Smooth muscle cell (in vitro differentiated cells): ENCODE results near the gene COL4A4. TPM values are rescaled to one million over a fixed set of nuclear protein-coding genes. Genes with fewer than 3 reads are reported as not detected.

ENCODE experiments used
- DNase-seq: peaks from one replicate; lab custom pipeline; 2025; ENCODE audit not compliant: unreplicated experiment; lab: John Stamatoyannopoulos, UW
- H2AFZ ChIP-seq: fragments of 200-600 bp; sonication (generic); 2 replicates; pipeline ENCODE4 v1.6.0; 2016; ENCODE audit warnings: antibody characterized with exemption, low read depth, mild to moderate bottlenecking
- H3F3A ChIP-seq: fragments of 200-600 bp; sonication (generic); 2 replicates; pipeline ENCODE4 v1.6.0; 2017; ENCODE audit warnings: antibody characterized with exemption, low read depth
- H3K27ac ChIP-seq: fragments of 200-600 bp; sonication (generic); 2 replicates; pipeline ENCODE4 v1.5.1; 2016; ENCODE audit warnings: low read depth, mild to moderate bottlenecking
- H3K27me3 ChIP-seq: fragments of 200-600 bp; sonication (generic); 2 replicates; pipeline ENCODE4 v1.6.1; 2016; ENCODE audit warnings: low read depth, mild to moderate bottlenecking
- H3K36me3 ChIP-seq: fragments of 200-600 bp; sonication (generic); 2 replicates; pipeline ENCODE4 v1.5.1; 2016; ENCODE audit warnings: low read depth
- H3K4me1 ChIP-seq: fragments of 200-600 bp; sonication (generic); 2 replicates; pipeline ENCODE4 v1.5.1; 2016; ENCODE audit warnings: low read depth
- H3K4me2 ChIP-seq: fragments of 200-600 bp; sonication (generic); 2 replicates; pipeline ENCODE4 v1.6.0; 2016; ENCODE audit warnings: mild to moderate bottlenecking
- H3K4me3 ChIP-seq: fragments of 200-600 bp; sonication (generic); 2 replicates; pipeline ENCODE4 v1.5.1; 2016; ENCODE audit warnings: mild to moderate bottlenecking
- H3K79me2 ChIP-seq: fragments of 200-600 bp; sonication (generic); 2 replicates; pipeline ENCODE4 v1.6.0; 2016; ENCODE audit warnings: low read depth, mild to moderate bottlenecking
- H3K9ac ChIP-seq: fragments of 200-600 bp; sonication (generic); 2 replicates; pipeline ENCODE4 v1.6.0; 2016; ENCODE audit warnings: low read depth
- H3K9me3 ChIP-seq: fragments of 200-600 bp; sonication (generic); replicated peaks from 2 replicates; pipeline ENCODE4 v1.5.1; 2016; ENCODE audit warnings: low read depth
- H4K20me1 ChIP-seq: fragments of 200-600 bp; sonication (generic); 2 replicates; pipeline ENCODE4 v1.6.0; 2016; ENCODE audit warnings: low read depth
- CTCF ChIP-seq: fragments of 200-600 bp; sonication (generic); IDR thresholded peaks from 2 replicates; pipeline ENCODE4 v1.5.1; 2017; ENCODE audit warnings: borderline replicate concordance, mild to moderate bottlenecking, antibody characterized with exemption; ENCODE audit not compliant: insufficient read depth, poor library complexity, severe bottlenecking
- WGBS: methylation state at CpG from one replicate; pipeline ENCODE4 v1.1.7; 2016; ENCODE audit warnings: low lambda C conversion rate; 5-methylcytosine and 5-hydroxymethylcytosine counted together
- polyA plus RNA-seq: library from polyadenylated mRNA; unstranded; fragments of >200 nt; fragmentation: Nextera tagmentation; extraction: Ambion mirVana; gene quantifications from 2 replicates; pipeline ENCODE4 v1.2.1, GENCODE V29; 2016
- total RNA-seq: library from RNA; depleted of rRNA; stranded (reverse); fragments of >200 nt; gene quantifications from 2 replicates; pipeline ENCODE4 v1.2.3, GENCODE V29; 2014

Gene COL4A4
- total and polyA plus RNA-seq, 2 experiments from 2014 or later, result under 0.01 to 0.05 TPM

DNA sequence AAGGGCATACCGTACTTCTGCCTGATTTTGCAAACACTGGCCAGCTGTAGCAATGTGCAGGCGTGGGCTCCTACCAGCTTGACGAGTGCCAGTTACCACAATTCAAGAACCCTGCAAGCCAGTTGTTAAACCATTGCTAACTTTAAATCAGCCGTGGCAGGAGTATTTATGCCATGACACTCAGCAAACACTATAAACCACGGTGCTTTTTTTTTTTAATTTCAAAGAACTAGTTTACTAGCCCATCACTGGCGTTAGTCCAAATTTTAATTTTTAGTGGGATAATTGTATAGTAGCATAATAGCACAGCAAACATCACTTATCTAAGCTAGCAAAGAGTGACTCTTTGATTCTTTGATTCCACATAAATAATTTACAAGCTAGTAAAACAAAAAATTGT lies 111.1 kb downstream of the COL4A4 start:
- H3K36me3 ChIP-seq, result no peaks in the 10 kb centered on the region
- no peaks in the 10 kb centered on the region for H3K4me1 ChIP-seq
- no peaks in the 10 kb centered on the region for H3K79me2 ChIP-seq
- H3K9ac ChIP-seq, result no peak overlapping the region
- no peak overlapping the region for H3K4me3 ChIP-seq
- no peak overlapping the region for H3K4me2 ChIP-seq
- no peak for TF ChIP-seq CTCF
- H3F3A ChIP-seq, result no peaks in the 10 kb centered on the region
- WGBS, result 66% methylated on average over 6 of the region's 6 CpGs
- no peaks in the 10 kb centered on the region for H3K27me3 ChIP-seq
- H4K20me1 ChIP-seq, result no peaks in the 10 kb centered on the region
- no peak for DNase-seq
- H3K9me3 ChIP-seq, result no peaks in the 10 kb centered on the region
- H3K27ac ChIP-seq, result no peak overlapping the region
- H2AFZ ChIP-seq, result no peak overlapping the region

DNA sequence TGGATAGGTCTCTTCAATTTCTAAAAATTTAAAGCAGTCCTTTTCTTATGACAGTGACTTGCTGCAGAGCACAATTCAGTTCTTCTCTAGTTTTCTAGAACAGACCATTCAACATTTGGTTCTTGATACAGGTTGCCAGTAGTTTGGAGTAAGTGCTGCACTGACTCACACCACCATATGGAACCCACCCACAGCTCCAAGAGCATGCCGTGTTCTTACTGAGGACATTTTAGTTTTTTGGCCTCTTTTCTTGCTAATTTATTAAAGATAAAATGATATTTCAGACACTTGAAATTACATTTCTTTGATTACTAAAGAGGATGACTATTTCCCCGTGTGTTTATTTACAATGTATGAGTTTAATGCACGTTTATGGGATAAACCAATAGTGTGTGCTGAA lies 120.0 kb downstream of the COL4A4 start:
- H3K4me2 ChIP-seq, result no peak overlapping the region
- no peak overlapping the region for H3K4me3 ChIP-seq
- TF ChIP-seq CTCF, result no peak
- H3K27ac ChIP-seq, result no peak overlapping the region
- H3K9me3 ChIP-seq, result no peaks in the 10 kb centered on the region
- no peak for DNase-seq
- H4K20me1 ChIP-seq, result no peaks in the 10 kb centered on the region
- no peaks in the 10 kb centered on the region for H3K4me1 ChIP-seq
- H3K36me3 ChIP-seq, result no peaks in the 10 kb centered on the region
- H3K9ac ChIP-seq, result no peak overlapping the region
- H3F3A ChIP-seq, result no peaks in the 10 kb centered on the region
- 90% methylated on average over 3 of the region's 3 CpGs for WGBS
- no peaks in the 10 kb centered on the region for H3K27me3 ChIP-seq
- no peak overlapping the region for H2AFZ ChIP-seq
- no peaks in the 10 kb centered on the region for H3K79me2 ChIP-seq

- no peak overlapping the region for H3K27ac ChIP-seq
- TF ChIP-seq CTCF, result no peak
- no peaks in the 10 kb centered on the region for H3F3A ChIP-seq
- H2AFZ ChIP-seq, result no peak overlapping the region
- H3K4me3 ChIP-seq, result no peak overlapping the region
- no peaks in the 10 kb centered on the region for H4K20me1 ChIP-seq
- H3K27me3 ChIP-seq, result peaks cover 5% of the 10 kb centered on the region
- no peak overlapping the region for H3K9ac ChIP-seq
- H3K9me3 ChIP-seq, result no peaks in the 10 kb centered on the region
- H3K4me1 ChIP-seq, result no peaks in the 10 kb centered on the region
- WGBS, result 87% methylated on average over 1 of the region's 1 CpG
- no peaks in the 10 kb centered on the region for H3K36me3 ChIP-seq
- no peak overlapping the region for H3K4me2 ChIP-seq
- DNase-seq, result no peak
- H3K79me2 ChIP-seq, result no peaks in the 10 kb centered on the region
These were observed 125.3 kb downstream of the COL4A4 start for GRCh38 chr2:227038550-227039189.

DNA sequence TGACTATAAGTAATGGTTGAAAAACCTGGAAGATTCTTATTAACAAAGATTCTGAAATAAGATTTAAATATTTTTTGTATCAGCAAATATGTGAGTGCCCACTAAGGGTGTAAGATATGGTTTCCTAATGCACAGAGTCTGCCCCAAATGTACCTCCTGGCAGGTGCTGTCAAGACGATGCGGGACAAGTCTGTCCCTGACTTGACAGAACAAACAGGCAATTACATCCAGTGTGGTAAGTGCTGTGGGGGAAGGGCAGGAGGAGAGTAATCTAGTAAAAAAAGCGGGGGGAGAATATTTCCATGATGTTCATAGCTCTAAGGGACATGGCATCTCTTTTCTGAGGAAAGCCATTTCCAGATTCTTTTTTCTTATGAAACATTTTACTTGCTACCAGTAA lies 127.5 kb downstream of the COL4A4 start:
- Histone ChIP-seq H4K20me1 (no peaks in the 10 kb centered on the region), H2AFZ (no peak overlapping the region), H3K4me1 (no peaks in the 10 kb centered on the region), H3K9me3 (no peaks in the 10 kb centered on the region), H3K27me3 (peaks cover 9% of the 10 kb centered on the region), H3K27ac (no peak overlapping the region), H3K79me2 (no peaks in the 10 kb centered on the region), H3K4me2 (no peak overlapping the region), H3F3A (no peaks in the 10 kb centered on the region), H3K9ac (no peak overlapping the region), H3K4me3 (no peak overlapping the region), H3K36me3 (no peaks in the 10 kb centered on the region)
- TF ChIP-seq CTCF, result no peak
- 75% methylated on average over 3 of the region's 3 CpGs for WGBS
- no peak for DNase-seq
